HG02763 (cell line): ENCODE results near the gene DNM3.
"Not testable (repeated sequence)": the region's sequence is repeated elsewhere in the genome, so short reads cannot be mapped to it uniquely, and the experiment has no call there.

ENCODE experiments used
- ATAC-seq: cut with Tn5 transposase; IDR thresholded peaks from one replicate; pipeline ENCODE4 v1.9.1; 2021; ENCODE audit warnings: mild to moderate bottlenecking, moderate library complexity; ENCODE audit not compliant: unreplicated experiment

The DNM3 gene

DNA sequence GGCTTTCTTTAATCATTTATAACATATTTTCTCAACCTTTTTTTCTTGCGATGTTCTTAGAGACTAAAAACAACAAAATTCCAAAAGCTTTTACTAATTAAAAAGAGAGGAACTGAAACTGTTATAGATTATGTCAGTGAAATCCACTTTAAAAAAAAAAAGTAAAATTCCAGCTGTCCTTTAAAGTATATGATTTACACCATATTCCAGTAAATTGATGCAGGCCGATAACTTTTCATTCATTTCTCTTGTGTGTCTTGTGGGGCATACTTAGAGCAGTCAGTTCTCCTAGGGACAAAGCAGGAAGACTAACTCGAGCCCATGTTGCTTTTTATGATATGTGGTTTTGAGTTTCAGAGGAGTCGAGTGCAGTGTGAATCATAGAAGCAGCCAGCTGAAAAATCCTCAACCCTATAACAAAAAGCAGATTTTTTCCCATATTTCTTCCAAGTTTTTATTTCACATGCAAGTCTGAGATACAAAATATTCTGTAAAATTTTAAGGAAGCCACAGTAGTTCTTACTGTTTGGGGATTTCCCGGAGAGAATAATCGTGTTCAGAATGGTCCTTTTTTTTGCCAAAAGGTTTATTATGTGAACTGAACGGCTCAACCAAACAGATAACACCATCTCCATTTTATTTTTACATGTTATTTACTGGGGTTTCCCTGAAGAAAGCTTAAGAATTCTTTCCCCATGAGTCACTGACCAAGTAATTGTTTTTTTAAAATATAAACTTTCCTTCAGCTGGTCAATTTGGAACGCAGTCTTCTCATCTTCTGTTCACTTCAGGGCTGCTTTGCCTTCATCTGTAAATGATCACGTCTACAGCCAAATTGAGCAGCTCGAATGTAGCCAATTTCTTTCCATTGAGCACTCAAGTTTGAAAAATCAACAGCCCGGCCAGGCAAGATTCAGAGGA is 502.2 kb downstream of the DNM3 start:
- ATAC-seq = no peak

DNA sequence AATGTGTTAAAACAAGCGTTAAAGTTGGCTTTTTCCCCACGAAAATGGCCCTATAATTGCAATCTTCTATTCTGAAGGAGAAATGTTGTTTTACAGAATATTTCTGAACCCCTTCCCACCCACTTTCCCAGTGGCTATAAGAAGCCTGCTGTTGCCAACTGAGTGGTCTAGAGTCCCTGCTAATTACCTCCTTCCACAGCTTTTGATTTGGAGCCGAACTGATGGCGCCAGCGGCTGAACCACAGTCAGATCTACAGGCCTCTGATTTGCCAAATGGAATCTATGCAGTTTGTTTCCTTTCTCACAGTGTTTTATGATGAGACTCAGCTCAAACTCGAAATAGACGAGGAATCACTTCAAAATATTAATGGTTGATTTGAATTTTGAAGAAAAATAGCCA is 503.1 kb downstream of the DNM3 start:
- ATAC-seq = no peak

GRCh38 chr1:172345077-172345476 is 503.8 kb downstream of the DNM3 start:
- ATAC-seq = no peak

DNA sequence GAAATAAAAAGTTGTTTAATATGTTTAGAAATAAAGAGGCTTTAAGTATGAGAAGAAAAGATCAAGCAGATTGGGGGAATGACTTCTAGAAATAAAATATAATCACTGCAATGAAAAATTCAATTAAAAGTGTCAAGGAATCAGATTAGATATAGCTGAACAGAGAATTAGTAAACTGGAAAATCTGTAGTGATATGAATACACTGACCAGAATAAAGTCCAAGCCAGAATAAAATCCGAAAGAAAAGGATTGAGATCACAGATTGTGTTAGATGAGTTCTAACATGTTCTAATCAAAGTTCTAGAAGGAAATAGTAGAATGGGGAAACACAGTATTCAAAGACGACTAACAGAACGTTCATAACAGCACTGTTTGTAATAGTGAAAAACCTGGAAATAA is 506.1 kb downstream of the DNM3 start:
- no peak for ATAC-seq

DNA sequence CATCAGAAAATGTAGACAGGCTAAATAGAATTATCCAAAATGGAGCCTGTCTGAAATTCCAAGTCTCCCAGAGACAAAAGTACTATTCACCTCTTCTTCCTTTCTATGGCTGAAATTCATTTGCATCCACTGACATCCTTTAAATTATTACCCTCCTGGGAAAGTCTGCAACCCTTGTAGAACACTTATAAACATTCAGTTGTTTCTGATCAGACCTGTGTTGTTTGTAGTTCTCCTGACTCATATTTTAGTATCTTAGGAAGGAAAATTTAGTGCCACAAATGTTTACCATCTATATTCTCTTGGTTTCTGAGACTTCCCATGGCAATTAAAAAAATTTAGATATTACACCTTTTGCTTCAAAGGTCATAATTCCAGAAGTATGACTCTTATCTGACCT is 509.6 kb downstream of the DNM3 start:
- ATAC-seq = no peak

DNA sequence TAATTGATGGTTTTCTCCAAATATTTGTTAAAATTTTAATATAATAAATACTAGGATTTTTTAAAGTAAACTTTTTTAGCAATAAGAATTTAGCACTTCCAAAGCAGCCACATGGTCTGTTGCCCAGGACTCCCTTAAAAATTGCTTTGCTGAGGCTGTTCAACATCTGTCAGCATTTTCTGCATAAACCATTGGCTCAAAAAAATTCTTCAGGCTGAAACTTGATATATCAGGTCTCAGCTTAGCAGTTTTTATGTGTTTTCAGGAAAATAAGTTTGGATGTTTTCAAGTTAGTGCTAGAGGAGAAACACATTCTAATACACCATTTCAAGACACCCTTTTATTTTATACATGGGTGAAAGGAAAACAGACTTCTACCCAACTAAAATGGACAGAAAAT is 510.0 kb downstream of the DNM3 start:
- no peak for ATAC-seq

GRCh38 chr1:172351754-172352161 is 510.5 kb downstream of the DNM3 start:
- ATAC-seq = no peak

- ATAC-seq = no peak
Observed at GRCh38 chr1:172352435-172352834, 511.1 kb downstream of the DNM3 start.

DNA sequence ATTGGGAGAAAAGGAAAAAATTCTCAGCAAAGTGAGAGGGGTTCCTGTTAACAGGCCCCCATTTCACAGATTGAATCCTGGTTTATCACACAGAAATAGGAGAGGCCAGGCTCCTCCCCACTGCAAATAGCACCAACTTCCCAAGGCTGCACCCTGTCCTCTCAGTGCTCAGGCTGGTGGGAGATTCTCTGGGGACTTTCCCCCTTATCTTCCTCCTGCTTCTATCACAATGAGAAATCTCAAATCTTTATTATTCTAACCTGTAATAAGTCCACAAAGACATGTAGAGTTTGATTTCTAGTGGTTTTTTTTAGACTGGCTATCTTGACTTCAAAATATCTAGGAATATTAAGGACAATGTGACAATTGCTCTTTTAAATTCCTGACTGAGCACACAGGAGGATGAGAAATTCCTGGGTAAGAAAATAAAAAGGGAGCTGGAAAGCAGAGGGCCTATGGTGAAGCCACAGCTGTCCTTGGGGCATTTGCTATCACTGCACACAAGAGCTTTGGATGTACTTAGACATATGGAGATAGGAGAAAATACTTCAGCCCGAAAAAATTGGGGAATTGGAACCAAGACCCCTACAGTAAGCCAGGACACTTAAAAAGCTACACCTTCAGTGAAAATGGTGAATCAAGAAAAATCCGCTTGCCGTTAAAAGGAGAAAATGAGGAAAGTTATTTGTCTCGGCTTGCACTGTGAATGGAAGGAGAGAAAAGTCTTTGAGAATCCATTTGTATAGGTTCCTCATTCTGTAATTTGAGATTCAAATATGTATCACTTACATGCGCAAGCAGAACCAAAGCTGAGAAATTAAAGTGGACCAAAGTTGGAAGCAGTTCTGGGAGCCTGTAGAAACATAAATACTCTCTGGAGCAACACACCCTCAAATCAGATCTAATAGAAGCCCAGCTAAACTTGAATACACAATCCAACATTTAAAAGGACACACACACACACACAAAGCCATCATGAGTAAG is 513.3 kb downstream of the DNM3 start:
- no peak for ATAC-seq

GRCh38 chr1:172356620-172357019 is 515.3 kb downstream of the DNM3 start:
- ATAC-seq = no peak

- ATAC-seq = peak; percentile 12
Observed at GRCh38 chr1:172357753-172358385, 516.6 kb downstream of the DNM3 start.

GRCh38 chr1:172359491-172359999 is 518.2 kb downstream of the DNM3 start:
- ATAC-seq = no peak

GRCh38 chr1:172360511-172360910 is 519.2 kb downstream of the DNM3 start:
- ATAC-seq = no peak

DNA sequence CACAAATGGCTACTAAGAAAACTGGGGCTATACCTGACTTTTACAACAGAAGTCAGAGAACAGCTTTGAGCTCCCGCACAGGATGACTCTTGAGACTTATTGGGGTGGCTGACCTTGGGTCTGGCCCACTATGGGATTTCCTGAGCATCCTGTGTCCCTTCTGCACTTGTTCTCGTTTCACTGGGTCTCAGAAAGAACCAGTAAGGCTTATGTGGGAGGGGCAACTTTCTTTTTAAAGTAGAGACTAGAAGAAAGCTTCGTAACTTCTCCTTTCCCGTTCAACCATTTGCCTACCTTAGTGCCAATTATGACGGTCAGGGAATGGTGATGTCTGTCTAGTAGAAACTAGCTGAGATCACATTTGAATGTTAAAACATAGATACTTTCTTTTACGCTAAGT is 519.7 kb downstream of the DNM3 start:
- ATAC-seq = no peak

DNA sequence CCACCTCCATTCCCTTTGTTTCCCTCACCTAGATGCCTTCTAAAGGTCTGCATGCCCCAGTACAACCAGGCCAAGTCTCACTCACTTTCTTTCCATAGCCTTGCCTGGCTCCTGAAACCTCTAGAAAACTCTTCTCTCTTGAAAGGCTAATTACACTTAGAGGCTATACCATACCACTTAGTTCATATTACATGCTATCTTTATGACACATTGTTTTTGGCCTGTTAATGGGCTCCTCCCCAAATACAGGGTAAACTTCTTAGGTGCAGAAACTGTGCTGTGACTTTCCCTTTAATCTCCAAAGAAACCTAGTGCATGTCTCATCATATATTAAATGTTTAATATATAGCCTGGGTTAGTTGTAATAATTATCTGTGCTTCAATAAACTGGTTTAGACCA is 522.6 kb downstream of the DNM3 start:
- ATAC-seq = no peak

DNA sequence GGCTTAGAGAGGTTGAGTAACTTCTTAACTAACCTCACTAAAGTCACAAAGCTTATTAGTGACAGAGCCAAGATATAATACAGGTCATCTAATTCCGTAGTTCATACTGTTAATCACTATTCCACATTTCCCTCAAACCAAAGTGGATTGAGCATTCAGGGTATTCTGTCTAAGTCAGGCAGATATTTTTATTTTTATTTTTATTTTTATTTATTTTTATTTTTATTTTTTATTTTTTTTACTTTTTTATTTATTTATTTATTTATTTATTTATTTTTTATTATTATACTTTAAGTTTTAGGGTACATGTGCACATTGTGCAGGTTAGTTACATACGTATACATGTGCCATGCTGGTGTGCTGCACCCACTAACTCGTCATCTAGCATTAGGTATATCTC is 530.3 kb downstream of the DNM3 start:
- not testable (repeated sequence) for ATAC-seq

DNA sequence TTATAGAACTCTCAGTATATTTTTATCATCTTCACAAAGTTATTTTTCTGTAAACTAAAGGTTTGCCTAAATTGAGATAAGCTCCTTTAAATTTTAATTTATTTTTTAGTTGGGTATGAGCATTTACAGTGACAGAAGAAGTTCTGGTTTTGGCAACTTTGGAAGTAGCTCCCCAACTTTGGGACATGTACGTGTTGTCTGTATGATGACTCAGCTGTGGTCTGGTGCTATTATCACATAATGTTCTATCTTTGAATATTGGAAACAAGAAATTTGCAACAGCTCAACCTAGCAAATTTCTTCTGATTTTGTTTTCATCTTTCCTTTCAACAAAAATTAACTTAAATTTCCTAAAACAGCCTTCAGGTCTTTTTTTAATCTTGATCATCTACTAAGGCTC is 532.6 kb downstream of the DNM3 start:
- no peak for ATAC-seq

GRCh38 chr1:172375211-172375631 is 533.9 kb downstream of the DNM3 start:
- ATAC-seq = no peak

GRCh38 chr1:172376431-172376830 is 535.1 kb downstream of the DNM3 start:
- ATAC-seq = no peak

DNA sequence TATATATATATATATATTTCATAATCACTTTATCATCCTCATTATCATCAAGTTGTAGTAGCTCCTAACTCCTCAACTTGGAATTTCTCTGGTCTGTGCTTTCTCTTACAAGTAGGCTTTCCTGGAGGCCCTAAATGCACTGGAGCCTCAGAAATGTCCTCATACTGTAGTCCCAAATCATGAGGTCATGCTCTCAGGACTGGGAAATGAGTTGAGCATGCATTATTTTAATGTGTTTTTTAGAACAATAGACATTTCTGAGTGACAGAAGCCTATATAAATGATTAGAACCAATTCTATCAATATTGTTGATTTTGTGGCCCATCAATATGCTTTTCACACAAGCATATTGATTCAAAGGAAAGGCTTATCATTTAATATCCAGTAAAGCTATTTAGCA is 536.3 kb downstream of the DNM3 start:
- no peak for ATAC-seq
